SH-SY5Y (cell line): Measurements from ENCODE around the gene MARS2.

Source experiments
- GATA2 ChIP-seq: IDR thresholded peaks from 2 replicates; pipeline ENCODE4 v1.6.1; 2011; ENCODE audit warnings: mild to moderate bottlenecking, low read depth, low read length
- GATA3 ChIP-seq: IDR thresholded peaks from 2 replicates; pipeline ENCODE4 v1.6.1; 2011; ENCODE audit warnings: low read depth, mild to moderate bottlenecking, low read length, moderate library complexity

Gene MARS2

DNA sequence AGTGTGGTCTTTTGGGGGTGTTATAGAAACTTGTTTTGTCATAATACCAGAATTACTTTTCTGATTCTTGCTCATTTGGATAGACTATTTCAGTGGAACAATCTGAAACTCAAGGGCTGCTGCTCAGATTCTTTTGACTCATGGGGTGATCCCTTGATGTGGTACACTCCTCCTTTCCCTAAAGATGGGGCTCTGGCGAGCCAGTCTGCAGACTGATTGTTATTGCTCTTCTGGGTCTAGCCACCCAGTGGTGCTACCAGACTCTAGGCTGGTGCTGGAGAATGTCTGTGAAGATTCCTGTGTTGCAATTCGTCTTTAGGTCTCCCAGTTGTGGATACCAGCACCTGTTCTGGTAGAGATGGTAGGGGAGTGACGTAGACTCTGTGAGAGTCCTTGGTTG lies 4.2 kb upstream of the MARS2 start:
- TF ChIP-seq GATA2 (no peak), GATA3 (no peak)

GRCh38 chr2:197704434-197705120 lies 592 bp upstream of the MARS2 start:
- TF ChIP-seq GATA2, result no peak
- TF ChIP-seq GATA3, result no peak

GRCh38 chr2:197705912-197706838 lies 1.0 kb downstream of the MARS2 start:
- TF ChIP-seq GATA2 (no peak), GATA3 (no peak)

DNA sequence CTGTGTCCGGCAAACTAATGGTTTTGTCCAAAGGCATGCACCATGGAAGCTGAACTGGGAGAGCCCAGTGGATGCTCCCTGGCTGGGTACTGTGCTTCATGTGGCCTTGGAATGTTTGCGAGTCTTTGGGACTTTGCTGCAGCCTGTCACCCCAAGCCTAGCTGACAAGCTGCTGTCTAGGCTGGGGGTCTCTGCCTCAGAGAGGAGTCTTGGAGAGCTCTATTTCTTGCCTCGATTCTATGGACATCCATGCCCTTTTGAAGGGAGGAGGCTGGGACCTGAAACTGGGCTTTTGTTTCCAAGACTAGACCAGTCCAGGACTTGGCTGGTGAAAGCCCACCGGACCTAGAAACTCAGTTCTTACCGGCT lies 1.7 kb downstream of the MARS2 start:
- TF ChIP-seq GATA3 (no peak), GATA2 (no peak)

DNA sequence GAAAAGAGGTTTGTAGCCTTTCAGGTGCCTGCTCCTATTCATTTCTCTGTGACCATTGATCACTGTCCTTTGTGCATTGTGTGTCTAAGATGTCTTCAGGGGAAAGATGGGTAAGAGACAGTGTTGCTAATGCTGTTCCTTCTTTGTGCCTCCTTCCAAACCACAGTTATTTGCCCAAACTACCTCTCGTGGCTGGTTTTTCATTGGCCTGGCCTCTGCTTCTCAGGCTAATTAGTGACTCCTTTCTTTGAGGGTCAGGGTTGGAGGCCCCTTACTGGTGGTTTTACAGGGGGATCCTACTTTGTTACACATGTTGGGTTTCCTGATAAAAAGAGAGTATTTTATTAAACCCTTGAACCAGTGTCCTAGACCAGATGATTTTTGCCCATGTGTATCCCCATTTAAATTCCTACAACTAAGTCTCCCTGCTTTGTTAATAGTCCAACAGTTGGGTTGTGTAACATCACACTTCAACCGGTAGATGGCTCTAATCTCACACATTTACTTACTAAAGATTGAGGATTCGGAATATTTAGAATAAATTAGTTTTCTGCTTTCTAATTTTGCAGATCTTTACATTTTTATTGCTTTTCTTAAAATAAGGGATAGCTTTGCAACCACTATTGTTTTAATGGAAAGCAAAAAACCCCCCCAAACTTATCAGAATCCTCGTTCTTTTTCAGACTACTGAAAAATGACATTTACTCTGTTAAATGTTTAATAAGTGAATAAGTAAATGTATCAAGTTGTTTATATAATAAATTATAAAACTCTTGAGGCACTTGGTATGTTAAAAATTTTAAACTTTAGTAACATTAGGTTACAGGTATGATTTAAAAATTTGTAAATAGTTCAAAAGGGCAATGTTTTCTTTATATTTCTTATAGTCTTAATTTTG lies 2.4 kb downstream of the MARS2 start:
- TF ChIP-seq GATA3, result no peak
- no peak for TF ChIP-seq GATA2

- no peak for TF ChIP-seq GATA3
- no peak for TF ChIP-seq GATA2
These were observed 3.2 kb downstream of the MARS2 start for GRCh38 chr2:197708331-197708730.

DNA sequence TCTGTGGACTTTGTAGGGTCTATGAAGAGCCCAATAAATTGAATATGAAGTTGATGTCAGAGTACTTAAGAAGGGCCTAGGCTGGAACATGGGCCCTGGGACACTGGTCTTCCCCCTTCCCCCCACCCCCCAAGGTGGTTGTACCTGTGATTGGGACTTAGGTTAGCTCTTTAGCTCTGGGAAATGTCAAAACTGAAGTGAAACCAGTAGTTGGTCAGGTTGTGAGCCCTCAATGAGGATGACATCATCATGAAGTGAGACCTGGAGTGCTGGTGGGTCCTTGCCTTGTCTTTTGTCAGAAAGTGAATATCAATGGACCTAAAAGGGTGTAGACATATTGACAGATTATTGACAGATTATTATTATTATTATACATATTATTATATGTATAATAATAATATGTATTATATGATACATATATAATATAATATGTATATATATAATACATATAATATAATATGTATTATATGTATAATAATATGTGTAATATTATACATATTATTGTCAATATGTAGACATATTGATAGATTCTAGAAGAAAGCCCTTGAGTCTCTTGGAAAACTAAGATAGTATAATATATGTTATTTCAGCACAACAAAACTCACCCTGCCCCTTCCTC lies 5.4 kb downstream of the MARS2 start:
- TF ChIP-seq GATA3, result no peak
- TF ChIP-seq GATA2, result no peak

DNA sequence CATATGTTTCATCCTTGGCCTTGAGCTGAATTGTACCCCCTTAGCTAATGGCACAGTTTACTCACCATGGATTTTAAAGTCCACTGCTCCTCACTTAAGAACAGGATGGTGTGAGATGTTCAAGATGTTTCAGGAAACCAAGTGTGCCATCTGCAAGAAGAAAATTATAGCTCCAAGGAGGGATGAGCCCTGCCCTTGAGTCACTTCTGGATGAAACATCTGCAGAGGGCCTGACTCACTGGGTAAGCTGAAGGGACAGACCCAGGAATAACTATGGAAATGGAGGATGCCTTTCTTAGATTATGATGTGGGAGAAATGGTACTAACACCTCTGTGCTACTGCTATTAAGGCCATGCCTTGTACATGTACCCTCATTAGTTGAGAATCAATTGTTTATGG lies 6.4 kb downstream of the MARS2 start:
- no peak for TF ChIP-seq GATA2
- TF ChIP-seq GATA3, result no peak

GRCh38 chr2:197713271-197713670 lies 8.1 kb downstream of the MARS2 start:
- no peak for TF ChIP-seq GATA3

- TF ChIP-seq GATA2 (no peak), GATA3 (no peak)
These were observed 12.7 kb downstream of the MARS2 start for GRCh38 chr2:197717863-197718262.

DNA sequence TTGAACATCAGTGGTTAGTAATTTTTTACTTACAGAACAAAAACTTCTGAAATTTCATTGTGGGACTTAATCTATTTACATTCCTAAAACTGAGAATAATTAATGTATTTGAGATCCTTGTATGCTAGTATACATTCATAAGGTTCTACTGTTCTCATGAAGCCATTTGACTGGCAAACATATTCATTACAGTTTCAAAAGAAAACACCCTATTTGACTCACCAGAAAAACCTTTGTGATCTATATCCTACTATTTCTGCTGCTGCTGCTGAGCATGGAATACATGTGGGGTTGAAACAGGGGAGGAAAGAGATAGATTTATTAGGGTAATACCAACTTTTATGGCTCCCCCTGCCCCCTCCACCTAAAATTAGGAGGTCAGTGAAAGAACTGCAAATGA lies 21.8 kb downstream of the MARS2 start:
- TF ChIP-seq GATA2 (no peak), GATA3 (no peak)

DNA sequence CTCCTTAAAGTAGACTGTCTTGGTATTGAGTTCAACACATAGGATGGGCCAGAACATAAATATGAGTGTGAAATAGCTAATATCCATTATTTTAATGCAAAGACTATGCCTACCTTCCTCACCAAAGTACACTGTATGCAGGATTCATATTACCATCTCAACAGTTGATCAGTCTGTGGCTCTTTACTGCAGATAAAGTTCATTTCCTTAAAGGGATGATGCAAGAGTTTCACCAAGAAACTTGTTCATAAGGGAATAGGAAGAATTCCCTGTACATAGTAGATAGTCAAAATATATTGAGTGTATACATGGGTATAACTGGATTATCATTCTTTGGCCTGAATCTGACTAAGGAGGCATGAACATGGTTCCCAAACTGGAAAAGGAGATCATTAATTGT lies 35.0 kb downstream of the MARS2 start:
- no peak for TF ChIP-seq GATA3
- no peak for TF ChIP-seq GATA2
